ENCODE data around the gene RTL5.
A peak's percentile ranks its signal among the peaks of the same experiment; 100 is the strongest.

RTL5 gene

GRCh38 chrX:72133851-72134546, 2.3 kb upstream of the RTL5 start:
- no peak overlapping the region for H4K91ac ChIP-seq (ENCODE audit: low read depth, low read length)
- no peak overlapping the region for H4K8ac ChIP-seq (ENCODE audit: low read depth, low read length)
- H2BK12ac ChIP-seq (ENCODE audit: low read length): no peak overlapping the region
- H2BK120ac ChIP-seq (ENCODE audit: insufficient read depth, low read length, poor library complexity): no peak overlapping the region
- H3K79me1 ChIP-seq (ENCODE audit: low read length): peaks cover 3% of the 10 kb centered on the region
- H3K14ac ChIP-seq (ENCODE audit: low read length): no peak overlapping the region
- no peaks in the 10 kb centered on the region for H3K4me1 ChIP-seq (ENCODE audit: control insufficient read depth in 1 of 2, insufficient read depth in 2 of 2, low read length in 2 of 2)
- no CpG with 5 or more reads among the region's 11 CpGs for WGBS (ENCODE audit: extremely low coverage, insufficient coverage, insufficient read length)
- no peak overlapping the region for H3K27ac ChIP-seq (ENCODE audit: low read depth, low read length)
- no peak overlapping the region for H2AK5ac ChIP-seq (ENCODE audit: low read length)
- H3K27me3 ChIP-seq (ENCODE audit: insufficient read depth, low read length): no peaks in the 10 kb centered on the region
- no peak overlapping the region for H3K9ac ChIP-seq (ENCODE audit: low read length)
- H3K4me3 ChIP-seq (ENCODE audit: low read depth, low read length): no peak overlapping the region
- H3K79me2 ChIP-seq (ENCODE audit: control insufficient read depth, insufficient read depth, low read length, poor library complexity): no peaks in the 10 kb centered on the region
- H4K12ac ChIP-seq (ENCODE audit: low read depth, low read length): no peak overlapping the region
- no peak overlapping the region for H3K18ac ChIP-seq (ENCODE audit: low read length)
- no peak overlapping the region for H3K4ac ChIP-seq (ENCODE audit: low read depth, low read length)
- H2BK5ac ChIP-seq (ENCODE audit: low read depth, low read length, poor library complexity): no peak overlapping the region
- no peak overlapping the region for H3K23ac ChIP-seq (ENCODE audit: low read length)
- no peaks in the 10 kb centered on the region for H3K9me3 ChIP-seq (ENCODE audit: insufficient read depth, low read depth, low read length)
- H3K4me2 ChIP-seq (ENCODE audit: low read length): no peak overlapping the region
- no peak overlapping the region for H2AFZ ChIP-seq (ENCODE audit: insufficient read depth, low read length, poor library complexity)
- H3K36me3 ChIP-seq (ENCODE audit: control insufficient read depth in 1 of 2, insufficient read depth in 2 of 2, low read length in 2 of 2): peaks cover 16 to 23% of the 10 kb centered on the region in 2 experiments
- DNase-seq: no peak

GRCh38 chrX:72132456-72132855, 741 bp upstream of the RTL5 start:
- no peak overlapping the region for H3K4ac ChIP-seq (ENCODE audit: low read depth, low read length)
- peaks cover 3% of the 10 kb centered on the region for H3K79me1 ChIP-seq (ENCODE audit: low read length)
- H4K8ac ChIP-seq (ENCODE audit: low read depth, low read length): no peak overlapping the region
- no peaks in the 10 kb centered on the region for H3K9me3 ChIP-seq (ENCODE audit: insufficient read depth, low read depth, low read length)
- no peak for DNase-seq
- H3K14ac ChIP-seq (ENCODE audit: low read length): no peak overlapping the region
- no peak overlapping the region for H3K18ac ChIP-seq (ENCODE audit: low read length)
- H3K79me2 ChIP-seq (ENCODE audit: control insufficient read depth, insufficient read depth, low read length, poor library complexity): no peaks in the 10 kb centered on the region
- WGBS (ENCODE audit: extremely low coverage, insufficient coverage, insufficient read length): no CpG with 5 or more reads among the region's 3 CpGs
- H2AFZ ChIP-seq (ENCODE audit: insufficient read depth, low read length, poor library complexity): no peak overlapping the region
- H2BK12ac ChIP-seq (ENCODE audit: low read length): no peak overlapping the region
- peaks cover 4 to 9% of the 10 kb centered on the region in 2 experiments for H3K4me1 ChIP-seq (ENCODE audit: control insufficient read depth in 1 of 2, insufficient read depth in 2 of 2, low read length in 2 of 2)
- no peak overlapping the region for H3K9ac ChIP-seq (ENCODE audit: low read length)
- no peak overlapping the region for H2BK5ac ChIP-seq (ENCODE audit: low read depth, low read length, poor library complexity)
- no peak overlapping the region for H3K27ac ChIP-seq (ENCODE audit: low read depth, low read length)
- peaks cover 9 to 13% of the 10 kb centered on the region in 2 experiments for H3K36me3 ChIP-seq (ENCODE audit: control insufficient read depth in 1 of 2, insufficient read depth in 2 of 2, low read length in 2 of 2)
- H3K4me3 ChIP-seq (ENCODE audit: low read depth, low read length): no peak overlapping the region
- no peaks in the 10 kb centered on the region for H3K27me3 ChIP-seq (ENCODE audit: insufficient read depth, low read length)
- no peak overlapping the region for H3K23ac ChIP-seq (ENCODE audit: low read length)
- peak overlapping the region; percentile 35 for H3K4me2 ChIP-seq (ENCODE audit: low read length)
- no peak overlapping the region for H2BK120ac ChIP-seq (ENCODE audit: insufficient read depth, low read length, poor library complexity)
- no peak overlapping the region for H4K12ac ChIP-seq (ENCODE audit: low read depth, low read length)
- H4K91ac ChIP-seq (ENCODE audit: low read depth, low read length): no peak overlapping the region
- no peak overlapping the region for H2AK5ac ChIP-seq (ENCODE audit: low read length)

DNA sequence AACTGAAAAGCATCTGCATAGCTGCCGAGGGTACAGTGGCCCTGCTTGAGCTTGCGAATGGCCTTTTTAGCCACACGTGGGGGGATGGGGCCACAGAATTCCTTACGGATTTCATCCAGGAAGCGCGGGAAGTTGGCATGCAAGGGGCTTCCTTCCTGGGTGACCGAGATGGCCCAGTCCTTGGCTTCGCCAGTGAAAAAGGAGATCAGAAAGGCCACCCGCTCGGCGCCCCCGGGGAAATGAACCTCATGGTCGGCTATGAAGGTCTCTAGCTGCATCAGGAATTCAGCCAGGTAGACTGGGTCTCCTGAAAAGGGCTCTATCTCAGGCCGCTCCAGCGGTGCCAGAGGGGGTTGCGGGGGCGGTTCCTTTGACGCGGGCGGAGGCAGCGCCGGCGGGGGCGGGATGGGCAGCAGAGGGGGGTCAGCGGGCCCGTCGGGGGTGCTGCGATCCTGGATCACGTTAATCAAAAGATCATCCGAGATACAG, 909 bp downstream of the RTL5 start:
- no peak overlapping the region for H3K4ac ChIP-seq (ENCODE audit: low read depth, low read length)

GRCh38 chrX:72130156-72130761, 1.5 kb downstream of the RTL5 start:
- Histone ChIP-seq H2BK12ac (ENCODE audit: low read length) (no peak overlapping the region), H3K27me3 (ENCODE audit: insufficient read depth, low read length) (no peaks in the 10 kb centered on the region), H2BK5ac (ENCODE audit: low read depth, low read length, poor library complexity) (no peak overlapping the region), H2AK5ac (ENCODE audit: low read length) (no peak overlapping the region), H4K8ac (ENCODE audit: low read depth, low read length) (no peak overlapping the region), H3K4ac (ENCODE audit: low read depth, low read length) (no peak overlapping the region), H3K4me2 (ENCODE audit: low read length) (peak overlapping the region; percentile 72), H3K4me1 (ENCODE audit: control insufficient read depth in 1 of 2, insufficient read depth in 2 of 2, low read length in 2 of 2) (peaks cover 13 to 21% of the 10 kb centered on the region in 2 experiments), H3K4me3 (ENCODE audit: low read depth, low read length) (no peak overlapping the region), H3K18ac (ENCODE audit: low read length) (no peak overlapping the region), H2AFZ (ENCODE audit: insufficient read depth, low read length, poor library complexity) (no peak overlapping the region), H4K91ac (ENCODE audit: low read depth, low read length) (no peak overlapping the region), H4K12ac (ENCODE audit: low read depth, low read length) (no peak overlapping the region), H3K14ac (ENCODE audit: low read length) (no peak overlapping the region), H3K79me2 (ENCODE audit: control insufficient read depth, insufficient read depth, low read length, poor library complexity) (no peaks in the 10 kb centered on the region), H3K9me3 (ENCODE audit: insufficient read depth, low read depth, low read length) (no peaks in the 10 kb centered on the region), H2BK120ac (ENCODE audit: insufficient read depth, low read length, poor library complexity) (no peak overlapping the region), H3K23ac (ENCODE audit: low read length) (no peak overlapping the region), H3K79me1 (ENCODE audit: low read length) (peaks cover 4% of the 10 kb centered on the region), H3K36me3 (ENCODE audit: control insufficient read depth in 1 of 2, insufficient read depth in 2 of 2, low read length in 2 of 2) (peaks cover 7 to 8% of the 10 kb centered on the region in 2 experiments), H3K27ac (ENCODE audit: low read depth, low read length) (no peak overlapping the region), H3K9ac (ENCODE audit: low read length) (no peak overlapping the region)
- DNase-seq: no peak
- WGBS (ENCODE audit: extremely low coverage, insufficient coverage, insufficient read length): no CpG with 5 or more reads among the region's 12 CpGs

More for the DNA sequence above, 909 bp downstream of the RTL5 start:
- Histone ChIP-seq H3K9me3 (ENCODE audit: insufficient read depth, low read depth, low read length) (no peaks in the 10 kb centered on the region), H3K27ac (ENCODE audit: low read depth, low read length) (no peak overlapping the region), H3K27me3 (ENCODE audit: insufficient read depth, low read length) (no peaks in the 10 kb centered on the region), H3K79me1 (ENCODE audit: low read length) (peaks cover 4% of the 10 kb centered on the region), H3K18ac (ENCODE audit: low read length) (peak overlapping the region; percentile 25), H2AK5ac (ENCODE audit: low read length) (no peak overlapping the region), H3K23ac (ENCODE audit: low read length) (no peak overlapping the region), H2BK5ac (ENCODE audit: low read depth, low read length, poor library complexity) (no peak overlapping the region), H3K79me2 (ENCODE audit: control insufficient read depth, insufficient read depth, low read length, poor library complexity) (no peaks in the 10 kb centered on the region), H2BK12ac (ENCODE audit: low read length) (no peak overlapping the region), H4K12ac (ENCODE audit: low read depth, low read length) (no peak overlapping the region), H3K9ac (ENCODE audit: low read length) (no peak overlapping the region), H4K91ac (ENCODE audit: low read depth, low read length) (no peak overlapping the region), H3K4me1 (ENCODE audit: control insufficient read depth in 1 of 2, insufficient read depth in 2 of 2, low read length in 2 of 2) (peaks cover 10 to 16% of the 10 kb centered on the region in 2 experiments), H3K4me2 (ENCODE audit: low read length) (peak overlapping the region; percentile 72), H3K14ac (ENCODE audit: low read length) (no peak overlapping the region), H3K36me3 (ENCODE audit: control insufficient read depth in 1 of 2, insufficient read depth in 2 of 2, low read length in 2 of 2) (peaks cover 7 to 10% of the 10 kb centered on the region in 2 experiments), H2AFZ (ENCODE audit: insufficient read depth, low read length, poor library complexity) (no peak overlapping the region), H3K4me3 (ENCODE audit: low read depth, low read length) (peak overlapping the region; percentile 55), H2BK120ac (ENCODE audit: insufficient read depth, low read length, poor library complexity) (peak overlapping the region; percentile 8), H4K8ac (ENCODE audit: low read depth, low read length) (no peak overlapping the region)
- WGBS (ENCODE audit: extremely low coverage, insufficient coverage, insufficient read length): no CpG with 5 or more reads among the region's 30 CpGs
- no peak for DNase-seq

Data from trophoblast cell (in vitro differentiated cells and primary cell).